Measurements from ENCODE around the gene RMDN2. TPM values are rescaled to one million over a fixed set of nuclear protein-coding genes. Genes with fewer than 3 reads are reported as not detected.

Gene RMDN2
- total and polyA plus RNA-seq, 8 donors = 2.4 to 6.6 (median 3.7) TPM

- intact Hi-C loops (cut with DNase I) = loop anchor here in 1 of 3 donors (5.0 kb wide), 1 partner anchor 476 kb away; no protein-coding TSS in a partner anchor
- WGBS, 2 donors = 75 to 83% methylated on average over 3 to 4 of the region's 4 CpGs
These were observed 46.6 kb upstream of the RMDN2 start for GRCh38 chr2:37878536-37878935.

GRCh38 chr2:37880551-37880950 is 44.5 kb upstream of the RMDN2 start:
- Histone ChIP-seq H3K36me3 (no peaks in the 10 kb centered on the region), H3K4me1 (no peaks in the 10 kb centered on the region), H3K27ac (no peak overlapping the region), H3K4me3 (no peak overlapping the region), H3K9me3 (no peaks in the 10 kb centered on the region), H3K27me3 (no peaks in the 10 kb centered on the region)
- DNase-seq = no peak
- intact Hi-C loops (cut with DNase I) = no loop called here
- no peak for FAIRE-seq
- no peak for TF ChIP-seq CTCF (IDR thresholded peaks at IDR 0.05)
- 46 to 63% methylated on average over 9 of the region's 9 CpGs for WGBS, 2 donors
- no peak for ATAC-seq

More at GRCh38 chr2:37878536-37878935, 46.6 kb upstream of the RMDN2 start:
- Histone ChIP-seq H3K4me3 (no peak overlapping the region), H3K36me3 (no peaks in the 10 kb centered on the region), H3K27me3 (no peaks in the 10 kb centered on the region), H3K9me3 (no peaks in the 10 kb centered on the region), H3K4me1 (no peaks in the 10 kb centered on the region), H3K27ac (no peak overlapping the region)
- no peak for ATAC-seq
- no peak for FAIRE-seq
- no peak for TF ChIP-seq CTCF (IDR thresholded peaks at IDR 0.05)
- DNase-seq = no peak

- H3K4me3 ChIP-seq = no peak overlapping the region
- WGBS, 2 donors = 70 to 73% methylated on average over 9 of the region's 9 CpGs
- FAIRE-seq (no peak), ATAC-seq (no peak), DNase-seq (no peak)
- H3K27me3 ChIP-seq = no peaks in the 10 kb centered on the region
- no peaks in the 10 kb centered on the region for H3K4me1 ChIP-seq
- intact Hi-C loops (cut with DNase I) = no loop called here
- no peak for TF ChIP-seq CTCF (IDR thresholded peaks at IDR 0.05)
- H3K27ac ChIP-seq = no peak overlapping the region
- H3K36me3 ChIP-seq = no peaks in the 10 kb centered on the region
- H3K9me3 ChIP-seq = no peaks in the 10 kb centered on the region
These were observed 43.7 kb upstream of the RMDN2 start for GRCh38 chr2:37881397-37881796.

- FAIRE-seq (no peak), DNase-seq (no peak), ATAC-seq (no peak)
- Histone ChIP-seq H3K36me3 (no peaks in the 10 kb centered on the region), H3K4me3 (no peak overlapping the region), H3K9me3 (no peaks in the 10 kb centered on the region), H3K27me3 (no peaks in the 10 kb centered on the region), H3K27ac (no peak overlapping the region), H3K4me1 (no peaks in the 10 kb centered on the region)
- intact Hi-C loops (cut with DNase I) = no loop called here
- WGBS, 2 donors = 77 to 86% methylated on average over 1 of the region's 1 CpG
- no peak for TF ChIP-seq CTCF (IDR thresholded peaks at IDR 0.05)
These were observed 43.1 kb upstream of the RMDN2 start for GRCh38 chr2:37882036-37882435.

GRCh38 chr2:37883518-37883917 is 41.6 kb upstream of the RMDN2 start:
- H3K9me3 ChIP-seq = no peaks in the 10 kb centered on the region
- H3K27me3 ChIP-seq = no peaks in the 10 kb centered on the region
- ATAC-seq (no peak), DNase-seq (no peak), FAIRE-seq (no peak)
- no peaks in the 10 kb centered on the region for H3K4me1 ChIP-seq
- intact Hi-C loops (cut with DNase I) = no loop called here
- H3K27ac ChIP-seq = no peak overlapping the region
- TF ChIP-seq CTCF (IDR thresholded peaks at IDR 0.05) = no peak
- WGBS, 2 donors = 53 to 54% methylated on average over 2 of the region's 2 CpGs
- no peak overlapping the region for H3K4me3 ChIP-seq
- H3K36me3 ChIP-seq = no peaks in the 10 kb centered on the region
